ENCODE results near the gene LACRT.

LACRT gene

DNA sequence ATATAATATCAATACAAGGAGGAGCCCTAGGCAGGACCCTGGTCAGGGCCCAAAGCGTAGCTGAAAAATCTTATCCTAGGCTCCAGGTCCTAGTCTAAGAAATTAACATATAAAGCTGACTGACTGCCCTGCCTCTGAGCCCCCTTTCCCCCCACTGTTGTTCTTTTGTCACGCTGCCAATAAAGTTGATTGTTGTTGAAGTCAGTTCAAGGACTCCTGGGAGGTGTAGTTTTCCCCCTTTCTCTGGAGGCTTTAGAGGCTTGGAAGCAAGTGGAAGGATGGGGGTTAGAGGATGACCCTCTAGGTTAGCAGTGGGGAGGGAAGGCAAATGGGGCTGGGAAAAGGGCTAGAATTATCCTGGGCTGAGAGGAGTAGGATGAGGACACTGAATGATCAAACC is 49.5 kb downstream of the LACRT start:
- no peak for FAIRE-seq
- TF ChIP-seq, protein P1, sequence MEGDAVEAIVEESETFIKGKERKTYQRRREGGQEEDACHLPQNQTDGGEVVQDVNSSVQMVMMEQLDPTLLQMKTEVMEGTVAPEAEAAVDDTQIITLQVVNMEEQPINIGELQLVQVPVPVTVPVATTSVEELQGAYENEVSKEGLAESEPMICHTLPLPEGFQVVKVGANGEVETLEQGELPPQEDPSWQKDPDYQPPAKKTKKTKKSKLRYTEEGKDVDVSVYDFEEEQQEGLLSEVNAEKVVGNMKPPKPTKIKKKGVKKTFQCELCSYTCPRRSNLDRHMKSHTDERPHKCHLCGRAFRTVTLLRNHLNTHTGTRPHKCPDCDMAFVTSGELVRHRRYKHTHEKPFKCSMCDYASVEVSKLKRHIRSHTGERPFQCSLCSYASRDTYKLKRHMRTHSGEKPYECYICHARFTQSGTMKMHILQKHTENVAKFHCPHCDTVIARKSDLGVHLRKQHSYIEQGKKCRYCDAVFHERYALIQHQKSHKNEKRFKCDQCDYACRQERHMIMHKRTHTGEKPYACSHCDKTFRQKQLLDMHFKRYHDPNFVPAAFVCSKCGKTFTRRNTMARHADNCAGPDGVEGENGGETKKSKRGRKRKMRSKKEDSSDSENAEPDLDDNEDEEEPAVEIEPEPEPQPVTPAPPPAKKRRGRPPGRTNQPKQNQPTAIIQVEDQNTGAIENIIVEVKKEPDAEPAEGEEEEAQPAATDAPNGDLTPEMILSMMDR (IDR thresholded peaks at IDR 0.05; ENCODE audit: insufficient read depth, missing control alignments), result no peak
- DNase-seq (ENCODE audit: insufficient read length, low spot score), result no peak

DNA sequence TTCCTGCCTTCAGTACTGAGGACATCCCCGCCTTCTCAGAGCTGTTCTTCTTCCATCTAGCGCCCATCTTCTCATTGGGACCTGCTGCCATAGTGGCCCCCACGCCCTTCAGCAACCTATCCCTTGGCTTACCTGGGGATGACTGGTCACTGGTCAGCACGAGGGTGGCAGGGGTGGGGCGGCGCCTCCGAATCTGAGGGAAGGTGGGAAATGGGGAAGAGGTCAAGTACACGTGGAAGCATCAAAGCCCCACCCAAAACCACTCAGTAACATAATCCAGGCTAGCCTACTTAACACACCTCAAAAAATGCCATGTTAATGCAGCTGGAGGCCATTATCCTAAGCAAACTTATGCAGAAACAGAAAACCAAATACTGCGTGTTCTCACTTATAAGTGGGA is 50.6 kb downstream of the LACRT start:
- no peak for DNase-seq (ENCODE audit: insufficient read length, low spot score)
- no peak for FAIRE-seq
- TF ChIP-seq, protein P1 (IDR thresholded peaks at IDR 0.05; ENCODE audit: insufficient read depth, missing control alignments), result no peak

DNA sequence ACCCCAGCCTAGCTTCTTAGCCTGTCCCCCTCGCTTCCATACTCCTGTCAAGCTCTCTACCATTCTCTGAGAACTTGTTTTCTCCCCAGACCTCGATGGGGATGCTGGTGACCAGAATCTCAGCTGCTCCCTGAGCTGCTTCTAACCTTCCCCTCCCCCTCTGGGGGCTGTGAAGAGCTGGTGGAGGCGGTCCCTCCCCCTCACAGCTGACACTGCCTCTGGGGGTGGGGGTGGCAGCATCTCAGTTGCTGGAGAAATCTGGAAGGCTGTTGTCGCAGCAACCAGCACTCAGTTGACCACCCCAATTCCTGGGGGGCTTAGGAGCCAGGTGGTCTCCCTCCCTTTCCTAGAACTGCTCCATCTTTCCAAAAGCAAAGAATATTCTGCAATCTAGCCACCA is 51.0 kb downstream of the LACRT start:
- TF ChIP-seq, protein P1 (IDR thresholded peaks at IDR 0.05; ENCODE audit: insufficient read depth, missing control alignments), result no peak
- DNase-seq (ENCODE audit: insufficient read length, low spot score) (no peak), FAIRE-seq (no peak)

DNA sequence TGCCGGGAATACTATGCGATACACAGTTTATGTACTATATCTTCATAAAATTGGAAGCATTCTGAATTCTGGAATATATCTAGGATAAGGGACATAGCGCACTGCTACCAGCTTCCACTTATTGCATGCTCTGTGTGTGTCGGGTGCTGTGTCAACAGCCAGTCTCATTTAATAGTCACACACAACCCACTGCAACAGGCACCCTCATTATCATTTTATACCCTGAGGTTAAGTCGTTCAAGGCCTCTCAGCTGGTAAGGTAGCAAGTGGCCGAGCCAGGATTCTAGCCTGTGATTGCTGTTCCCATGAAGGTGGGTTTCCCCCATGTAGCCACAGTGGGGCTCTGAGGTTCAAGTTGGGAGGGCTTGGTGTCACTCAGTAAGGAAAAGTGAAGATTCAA is 53.3 kb downstream of the LACRT start:
- no peak for FAIRE-seq
- TF ChIP-seq, protein P1 (IDR thresholded peaks at IDR 0.05; ENCODE audit: insufficient read depth, missing control alignments), result no peak
- DNase-seq (ENCODE audit: insufficient read length, low spot score), result no peak
